NCI-H2107 (cell line): ENCODE measurements around the gene RAX.

Experiments used
- DNase-seq: peaks from one replicate; lab custom pipeline; 2025; lab: John Stamatoyannopoulos, UW

Gene RAX

GRCh38 chr18:59246796-59247195 lies 26.5 kb downstream of the RAX start:
- DNase-seq = no peak

- DNase-seq = no peak
Observed at GRCh38 chr18:59242906-59243305, 30.3 kb downstream of the RAX start.

GRCh38 chr18:59239642-59240041 lies 33.6 kb downstream of the RAX start:
- no peak for DNase-seq

- peak; percentile 27 for DNase-seq
Observed at GRCh38 chr18:59238385-59238784, 34.9 kb downstream of the RAX start.

- DNase-seq = no peak
Observed at GRCh38 chr18:59233017-59233410, 40.2 kb downstream of the RAX start.

GRCh38 chr18:59232309-59233016 lies 40.8 kb downstream of the RAX start:
- no peak for DNase-seq

GRCh38 chr18:59231877-59232276 lies 41.4 kb downstream of the RAX start:
- no peak for DNase-seq

- no peak for DNase-seq
Observed at GRCh38 chr18:59231114-59231513, 42.1 kb downstream of the RAX start.

- DNase-seq = no peak
Observed at GRCh38 chr18:59229701-59230443, 43.4 kb downstream of the RAX start.

- DNase-seq = no peak
Observed at GRCh38 chr18:59229191-59229590, 44.1 kb downstream of the RAX start.

- DNase-seq = no peak
Observed at GRCh38 chr18:59228351-59228750, 44.9 kb downstream of the RAX start.

GRCh38 chr18:59222341-59222740 lies 50.9 kb downstream of the RAX start:
- no peak for DNase-seq

GRCh38 chr18:59220784-59221765 lies 52.2 kb downstream of the RAX start:
- peak; percentile 40 for DNase-seq

- no peak for DNase-seq
Observed at GRCh38 chr18:59220164-59220783, 53.0 kb downstream of the RAX start.

- DNase-seq = no peak
Observed at GRCh38 chr18:59219672-59220163, 53.5 kb downstream of the RAX start, which contains the start of gene GRP. GRP (plus strand) TSS chr18:59220158; CDS start chr18:59220266, 108 bp downstream.

- no peak for DNase-seq
Observed at GRCh38 chr18:59218018-59218417, 55.2 kb downstream of the RAX start.
